Gastroesophageal sphincter (tissue), 3 donors: Measurements from ENCODE around the gene ZNF541.

Experiments
- CTCF ChIP-seq, 4 experiments: fragments of 200-600 bp in 2 of 4; fragments of 450-650 bp in 2 of 4; sonication (generic) in 1 of 4; IDR thresholded peaks; one replicate each; pipeline ENCODE4 v1.5.1; 2017 to 2019; ENCODE audit warnings: antibody characterized with exemption in 4 of 4, mild to moderate bottlenecking in 2 of 4, moderate library complexity in 2 of 4
- EP300 ChIP-seq: sonication (generic); formaldehyde crosslinking; IDR thresholded peaks from one replicate; pipeline ENCODE4 v1.6.1; 2017; ENCODE audit warnings: antibody characterized with exemption, mild to moderate bottlenecking
- POLR2A ChIP-seq, 2 donors: fragments of 450-650 bp; IDR thresholded peaks; one replicate each; pipeline ENCODE4 v1.6.1; 2017; ENCODE audit warnings: antibody characterized with exemption in 2 of 2, mild to moderate bottlenecking in 2 of 2, moderate library complexity in 1 of 2

- TF ChIP-seq CTCF (IDR thresholded peaks at IDR 0.05) (no peak), POLR2A (IDR thresholded peaks at IDR 0.05) (no peak), EP300 (no peak)
Measured at GRCh38 chr19:47544075-47544474, 28.9 kb downstream of the ZNF541 start.
